Measurements from ENCODE around the gene CDRT4.

CDRT4 gene

GRCh38 chr17:15492791-15493692 is 25.6 kb upstream of the CDRT4 start:
- peak; percentile 18 for DNase-seq (ENCODE audit: low spot score)

GRCh38 chr17:15492186-15492585 is 24.8 kb upstream of the CDRT4 start:
- no peak for DNase-seq (ENCODE audit: low spot score)

- DNase-seq (ENCODE audit: low spot score): no peak
These were observed 23.3 kb upstream of the CDRT4 start for GRCh38 chr17:15490634-15491261.

- no peak for DNase-seq (ENCODE audit: low spot score)
These were observed 21.1 kb upstream of the CDRT4 start for GRCh38 chr17:15488557-15488956.

- DNase-seq (ENCODE audit: low spot score): no peak
These were observed 17.6 kb upstream of the CDRT4 start for GRCh38 chr17:15485045-15485444.

GRCh38 chr17:15483431-15483830 is 16.0 kb upstream of the CDRT4 start:
- DNase-seq (ENCODE audit: low spot score): no peak

- peak; percentile 40 for DNase-seq (ENCODE audit: low spot score)
These were observed 15.1 kb upstream of the CDRT4 start for GRCh38 chr17:15482476-15482875.

GRCh38 chr17:15481481-15481880 is 14.1 kb upstream of the CDRT4 start:
- no peak for DNase-seq (ENCODE audit: low spot score)

- DNase-seq (ENCODE audit: low spot score): no peak
These were observed 12.8 kb upstream of the CDRT4 start for GRCh38 chr17:15480204-15480603.

GRCh38 chr17:15479703-15480102 is 12.3 kb upstream of the CDRT4 start:
- DNase-seq (ENCODE audit: low spot score): no peak

GRCh38 chr17:15478845-15479244 is 11.4 kb upstream of the CDRT4 start:
- no peak for DNase-seq (ENCODE audit: low spot score)

- no peak for DNase-seq (ENCODE audit: low spot score)
These were observed 8.4 kb upstream of the CDRT4 start for GRCh38 chr17:15475631-15476354.

- DNase-seq (ENCODE audit: low spot score): no peak
These were observed 5.5 kb upstream of the CDRT4 start for GRCh38 chr17:15472891-15473290.

GRCh38 chr17:15470536-15470935 is 3.1 kb upstream of the CDRT4 start:
- no peak for DNase-seq (ENCODE audit: low spot score)

- no peak for DNase-seq (ENCODE audit: low spot score)
These were observed 1.8 kb upstream of the CDRT4 start for GRCh38 chr17:15469260-15469659.

- DNase-seq (ENCODE audit: low spot score): no peak
These were observed 705 bp upstream of the CDRT4 start for GRCh38 chr17:15468126-15468525.

GRCh38 chr17:15466131-15466530 is 1.3 kb downstream of the CDRT4 start:
- DNase-seq (ENCODE audit: low spot score): no peak

GRCh38 chr17:15465045-15465701 is 2.2 kb downstream of the CDRT4 start:
- DNase-seq (ENCODE audit: low spot score): no peak

GRCh38 chr17:15464231-15464985 is 3.0 kb downstream of the CDRT4 start:
- no peak for DNase-seq (ENCODE audit: low spot score)

GRCh38 chr17:15462976-15463772 is 4.2 kb downstream of the CDRT4 start:
- peak; percentile 16 for DNase-seq (ENCODE audit: low spot score)

- no peak for DNase-seq (ENCODE audit: low spot score)
These were observed 9.7 kb downstream of the CDRT4 start for GRCh38 chr17:15457723-15458094.

Measured in cerebellar cortex (tissue), 1 donor.